Stimulated activated CD4-positive, alpha-beta T cell treated with anti-CD3 and anti-CD28 coated beads, Interleukin-4, amount 100 ng/mL, for 4 hours (primary cell): ENCODE results near the gene SEMA5B.

Experiments used
- DNase-seq, 2 experiments: peaks; one replicate each; pipeline ENCODE4 v3.0.0-alpha.2; 2020

SEMA5B gene

DNA sequence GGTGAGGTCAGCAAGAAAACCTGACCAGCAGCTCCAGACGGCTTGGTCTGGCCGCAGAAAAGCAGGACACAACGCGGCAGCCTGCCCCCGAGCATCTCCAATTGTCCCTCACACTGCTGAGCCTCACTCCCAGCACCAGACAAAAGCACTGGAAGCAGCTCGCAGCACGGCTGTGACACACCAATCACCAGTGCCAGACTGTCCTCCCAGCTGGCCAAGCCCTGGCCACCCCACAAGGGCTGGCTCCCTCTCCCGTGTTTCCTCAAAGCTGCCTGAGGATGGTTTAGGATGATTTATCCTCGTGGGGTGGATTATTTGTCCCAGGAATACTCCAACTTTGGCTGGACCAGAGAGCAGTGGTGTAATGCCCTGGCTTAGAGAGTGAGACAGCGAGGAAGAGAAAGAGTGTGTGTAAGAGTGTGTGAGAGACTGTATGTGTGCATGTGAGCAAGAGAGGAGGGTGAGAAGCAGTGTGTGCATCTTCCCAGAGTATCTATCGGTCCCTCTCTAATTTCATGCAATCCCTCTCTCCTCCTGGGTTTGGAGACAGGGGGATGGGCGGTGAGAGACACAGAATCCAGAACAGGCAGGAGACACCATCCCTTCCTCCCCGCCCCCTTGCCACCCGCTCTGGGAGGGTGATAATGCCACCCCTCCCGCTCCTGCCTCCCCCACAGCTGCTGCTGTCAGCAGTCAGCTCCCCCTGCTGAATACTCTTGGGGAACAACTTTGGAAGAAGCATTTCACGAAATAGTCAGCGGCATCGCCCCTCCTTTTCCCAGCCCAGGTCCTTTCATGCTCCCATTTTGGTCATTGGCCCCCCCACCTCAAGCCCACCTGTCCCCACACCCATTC lies 34.2 kb downstream of the SEMA5B start:
- DNase-seq, result no peak

DNA sequence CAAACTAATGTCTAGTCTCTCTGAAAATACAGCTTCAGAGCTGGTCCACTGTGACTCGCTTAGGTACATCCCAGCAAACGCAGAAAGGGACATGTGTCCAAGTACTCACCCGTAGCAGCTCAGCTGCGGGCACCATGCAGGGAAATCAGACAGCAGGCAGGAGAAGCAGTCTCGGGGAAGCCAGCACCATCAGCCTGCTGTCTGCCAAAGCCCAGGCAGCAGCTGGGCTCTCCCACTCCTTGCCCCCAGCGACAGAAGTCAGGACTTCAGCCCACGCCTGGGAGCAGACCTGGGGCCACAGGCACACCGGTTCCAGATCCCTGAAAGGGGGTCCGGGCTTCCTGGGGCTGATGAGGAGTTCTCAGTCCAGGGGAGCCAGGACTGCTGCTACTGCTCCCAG lies 34.9 kb downstream of the SEMA5B start:
- DNase-seq, result no peak

DNA sequence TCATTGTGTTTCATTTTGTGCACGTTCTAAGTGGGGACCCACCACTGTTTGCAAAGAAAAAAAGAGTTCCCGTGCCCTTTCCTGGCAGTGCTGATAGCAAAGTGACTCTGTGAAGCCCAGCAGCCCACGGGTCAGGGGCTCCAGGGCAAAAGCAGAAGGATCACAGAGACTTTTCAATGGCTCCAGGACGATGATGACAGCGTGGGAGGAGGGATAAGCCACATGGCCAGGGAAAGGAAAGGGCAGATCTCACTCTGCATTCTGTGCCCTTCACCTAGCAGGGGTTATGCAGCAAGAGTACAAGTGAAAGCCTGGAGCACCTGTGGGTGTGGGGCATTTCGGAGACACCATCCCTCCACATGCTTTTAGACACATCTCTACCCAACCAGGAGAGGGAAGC lies 35.4 kb downstream of the SEMA5B start:
- no peak for DNase-seq

DNA sequence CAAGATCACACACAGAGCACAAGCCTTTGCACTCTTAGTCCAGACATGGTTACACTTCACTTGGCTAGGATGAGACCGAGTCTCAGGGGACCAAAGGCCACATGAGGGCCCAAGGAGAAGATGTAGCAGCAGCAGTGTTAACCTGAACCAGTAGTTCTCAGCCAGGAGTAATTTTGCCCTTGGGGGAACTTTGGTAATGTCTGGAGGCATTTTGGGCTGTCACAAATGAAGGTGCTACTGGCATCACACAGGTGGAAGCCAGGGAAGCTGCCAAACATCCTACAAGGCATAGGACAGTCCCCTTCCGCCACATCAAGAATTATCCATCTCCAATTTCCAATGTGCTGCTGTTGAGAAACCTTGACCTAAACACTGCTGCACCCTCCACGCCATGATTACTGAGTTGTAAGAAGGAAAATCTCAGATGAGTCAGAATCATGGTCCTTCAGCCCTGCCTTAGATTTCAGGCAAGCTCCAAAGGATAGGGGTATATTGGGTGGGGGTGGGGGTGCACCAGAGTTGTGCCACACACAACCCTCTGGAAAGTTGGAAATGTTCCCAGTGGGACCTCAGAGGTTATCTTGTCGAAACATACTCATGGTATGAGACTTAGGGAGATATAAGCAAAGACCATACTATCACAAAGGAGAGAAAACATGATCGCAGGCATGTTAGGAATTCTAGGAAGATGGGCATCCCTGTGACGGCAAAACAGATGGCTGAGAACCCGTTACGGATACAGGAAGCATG lies 36.2 kb downstream of the SEMA5B start:
- DNase-seq, result no peak

DNA sequence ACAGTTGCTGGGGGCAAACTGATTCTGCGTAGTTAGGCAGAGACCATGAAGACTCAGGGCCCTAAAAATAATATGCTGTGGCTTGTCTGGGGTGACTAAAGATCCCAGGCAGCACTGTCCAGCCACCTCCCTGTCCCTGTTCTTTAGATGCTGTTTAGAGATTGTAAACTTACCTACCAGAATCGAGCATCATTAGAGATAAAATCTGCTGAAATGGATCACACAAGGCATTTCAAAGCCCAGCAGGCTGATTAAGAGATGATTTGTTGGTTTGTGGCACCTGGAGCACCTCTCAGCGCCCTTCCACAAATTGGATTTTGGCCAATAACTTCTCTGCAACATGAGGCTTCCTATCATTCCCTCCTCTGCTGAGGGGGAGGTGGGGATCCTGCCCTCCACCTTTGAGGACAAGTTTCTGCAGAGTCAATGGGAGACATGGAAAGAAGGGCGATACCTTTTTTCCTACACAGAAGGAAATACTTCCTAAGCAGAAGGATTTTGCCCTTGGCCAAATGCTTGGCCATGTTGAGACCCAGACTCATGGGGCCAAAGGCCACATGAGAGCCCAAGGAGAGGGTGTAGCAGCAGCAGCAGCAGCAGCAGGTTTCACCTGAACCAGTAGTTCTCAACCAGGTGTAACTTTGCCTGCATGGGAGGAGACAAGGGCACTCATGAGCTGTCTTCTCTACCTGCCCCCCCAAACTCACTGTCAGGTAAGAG lies 37.5 kb downstream of the SEMA5B start:
- no peak for DNase-seq

DNA sequence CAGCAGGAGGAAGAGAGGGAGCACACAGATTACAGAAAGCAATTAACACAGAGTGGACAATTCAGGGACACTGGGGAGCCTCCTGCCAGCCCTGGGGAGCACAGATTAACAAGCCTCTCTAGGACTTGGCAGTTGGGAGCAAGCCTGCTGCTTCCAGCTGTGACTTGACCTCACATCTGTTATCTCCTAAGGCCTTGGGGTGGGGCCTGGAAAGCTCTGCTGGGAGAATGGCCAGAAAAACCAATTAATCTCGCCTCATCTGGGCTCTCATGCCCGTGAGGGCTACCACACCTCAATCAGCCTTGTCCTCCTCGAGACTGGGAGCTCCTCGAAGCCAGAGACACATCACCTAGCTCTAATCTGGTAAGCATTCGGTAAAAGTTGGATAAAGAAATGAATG lies 39.1 kb downstream of the SEMA5B start:
- no peak for DNase-seq

DNA sequence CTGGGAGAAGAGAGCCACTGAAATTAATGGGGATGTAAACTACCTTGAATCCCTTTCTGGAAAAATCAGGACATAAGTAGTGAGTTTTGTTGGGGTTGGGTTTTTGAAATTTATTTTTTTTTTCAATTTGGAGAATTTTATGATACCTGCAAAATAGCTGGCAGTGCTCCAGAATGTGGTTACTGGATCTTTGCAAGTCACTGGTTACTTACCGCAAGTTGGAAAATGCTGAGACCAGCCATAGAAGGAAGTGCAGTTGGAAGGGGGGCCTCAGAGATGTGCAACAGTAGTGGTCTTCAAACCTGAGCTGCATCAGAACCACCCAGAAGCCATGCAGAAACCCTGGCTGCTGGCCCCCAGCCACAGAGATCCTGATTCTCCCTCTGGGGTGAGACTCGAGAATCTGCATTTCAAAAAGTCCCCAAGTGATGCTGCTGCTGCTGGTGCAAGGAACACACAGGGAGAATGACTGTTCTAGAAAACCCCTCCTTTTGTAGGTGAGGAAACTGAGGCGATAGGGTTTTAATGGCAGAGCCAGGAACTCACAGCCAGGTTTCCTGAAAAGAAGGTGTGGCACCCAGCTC lies 39.7 kb downstream of the SEMA5B start:
- no peak for DNase-seq

DNA sequence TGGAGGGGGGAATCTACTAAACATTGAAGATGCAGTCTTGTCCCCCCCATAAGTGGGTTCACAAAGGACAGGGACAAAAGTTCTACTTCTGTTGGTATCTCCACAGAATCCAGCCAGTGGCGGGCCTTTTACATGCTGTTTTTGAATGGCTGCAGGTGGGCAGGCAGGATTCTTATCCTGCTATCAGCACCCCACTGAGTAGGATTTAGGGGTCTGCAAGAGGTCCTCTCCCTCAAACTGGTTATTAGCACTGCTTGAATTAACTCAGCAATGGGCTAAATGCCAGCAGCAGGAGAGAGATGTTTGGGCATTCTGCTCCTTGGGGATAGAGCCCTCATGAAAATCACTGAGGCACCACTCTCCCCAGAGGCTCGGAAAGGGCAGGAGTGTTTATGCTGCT lies 40.3 kb downstream of the SEMA5B start:
- DNase-seq, result no peak

DNA sequence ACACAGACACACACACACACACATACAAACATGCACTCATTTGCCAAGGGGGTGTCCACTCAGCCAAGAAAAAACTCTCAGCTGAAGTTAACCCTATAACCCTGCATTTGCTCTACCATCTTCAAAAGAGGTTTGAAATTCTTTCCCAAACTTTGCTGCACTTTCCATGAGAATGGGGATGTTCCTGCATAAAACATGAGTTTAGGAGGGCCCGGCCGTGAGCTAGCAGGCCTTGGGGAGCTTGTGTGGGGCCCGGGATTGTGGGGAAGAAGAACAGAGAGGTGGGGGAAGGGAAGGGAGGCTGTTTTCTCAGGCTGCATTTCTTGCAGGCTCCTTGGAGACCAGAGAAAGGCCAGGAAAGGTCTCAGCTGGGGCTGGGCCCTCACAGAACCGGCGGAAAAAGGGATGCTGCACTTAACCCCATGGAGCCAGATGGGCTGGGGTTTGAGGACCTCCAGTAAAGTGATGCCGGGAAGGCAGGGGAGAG lies 40.8 kb downstream of the SEMA5B start:
- DNase-seq, result no peak

DNA sequence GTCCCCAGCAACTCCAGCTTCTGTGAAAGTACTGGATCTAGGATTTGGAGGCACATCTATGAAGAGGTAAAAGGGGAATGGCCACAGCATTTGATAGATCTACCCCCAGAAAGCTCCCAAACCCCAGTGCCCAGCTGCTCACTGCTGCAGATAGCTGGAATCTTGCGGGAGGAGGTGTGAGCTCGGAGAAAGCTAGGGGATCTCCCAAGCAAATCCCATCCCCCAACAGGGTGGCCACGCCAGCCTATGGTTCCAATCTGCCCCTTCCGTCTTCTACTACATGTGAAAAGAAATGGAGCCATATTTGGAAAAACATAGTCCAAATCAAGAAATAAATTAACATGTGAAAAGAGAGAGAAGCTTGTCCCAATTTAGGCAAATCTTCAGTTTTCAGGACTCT lies 42.0 kb downstream of the SEMA5B start:
- DNase-seq, result no peak

DNA sequence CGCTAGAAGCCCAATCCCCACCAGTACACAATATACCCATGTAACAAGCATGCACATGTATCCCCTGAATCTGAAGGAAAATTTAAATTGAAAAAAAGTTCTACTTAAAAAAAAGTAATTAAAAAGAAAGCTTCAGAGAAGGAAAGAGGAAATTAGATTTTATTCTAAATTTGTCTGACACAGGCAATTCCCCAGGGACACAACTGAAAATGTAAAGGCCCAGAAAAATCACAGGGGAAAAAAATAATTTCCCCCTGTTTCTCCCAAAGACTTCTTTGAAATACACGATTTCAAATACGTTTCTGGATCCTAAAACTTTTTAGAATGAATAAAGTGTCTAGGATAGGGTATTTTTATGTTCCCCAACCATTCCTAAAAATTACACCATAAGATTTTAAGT lies 42.9 kb downstream of the SEMA5B start:
- DNase-seq, result no peak

DNA sequence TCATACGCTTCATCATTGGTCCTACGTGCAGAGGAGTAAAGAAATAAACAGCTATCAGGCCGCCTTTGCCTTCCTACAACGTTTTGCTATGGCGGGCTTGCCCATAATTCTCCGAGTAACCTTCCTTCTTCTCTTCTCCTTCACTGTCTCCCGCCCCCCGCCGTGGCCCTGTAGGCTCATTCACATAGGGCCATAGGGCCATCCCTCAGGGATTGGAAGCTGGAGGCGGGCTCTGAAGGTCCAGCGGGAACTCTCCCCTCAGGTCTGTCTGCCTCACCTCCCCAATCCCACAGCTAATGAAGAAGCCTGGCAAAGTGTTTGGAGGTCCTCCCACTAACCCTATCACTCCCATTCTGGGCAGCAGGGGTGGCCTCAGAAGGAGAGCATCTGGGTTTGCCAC lies 43.6 kb downstream of the SEMA5B start:
- DNase-seq, result no peak

DNA sequence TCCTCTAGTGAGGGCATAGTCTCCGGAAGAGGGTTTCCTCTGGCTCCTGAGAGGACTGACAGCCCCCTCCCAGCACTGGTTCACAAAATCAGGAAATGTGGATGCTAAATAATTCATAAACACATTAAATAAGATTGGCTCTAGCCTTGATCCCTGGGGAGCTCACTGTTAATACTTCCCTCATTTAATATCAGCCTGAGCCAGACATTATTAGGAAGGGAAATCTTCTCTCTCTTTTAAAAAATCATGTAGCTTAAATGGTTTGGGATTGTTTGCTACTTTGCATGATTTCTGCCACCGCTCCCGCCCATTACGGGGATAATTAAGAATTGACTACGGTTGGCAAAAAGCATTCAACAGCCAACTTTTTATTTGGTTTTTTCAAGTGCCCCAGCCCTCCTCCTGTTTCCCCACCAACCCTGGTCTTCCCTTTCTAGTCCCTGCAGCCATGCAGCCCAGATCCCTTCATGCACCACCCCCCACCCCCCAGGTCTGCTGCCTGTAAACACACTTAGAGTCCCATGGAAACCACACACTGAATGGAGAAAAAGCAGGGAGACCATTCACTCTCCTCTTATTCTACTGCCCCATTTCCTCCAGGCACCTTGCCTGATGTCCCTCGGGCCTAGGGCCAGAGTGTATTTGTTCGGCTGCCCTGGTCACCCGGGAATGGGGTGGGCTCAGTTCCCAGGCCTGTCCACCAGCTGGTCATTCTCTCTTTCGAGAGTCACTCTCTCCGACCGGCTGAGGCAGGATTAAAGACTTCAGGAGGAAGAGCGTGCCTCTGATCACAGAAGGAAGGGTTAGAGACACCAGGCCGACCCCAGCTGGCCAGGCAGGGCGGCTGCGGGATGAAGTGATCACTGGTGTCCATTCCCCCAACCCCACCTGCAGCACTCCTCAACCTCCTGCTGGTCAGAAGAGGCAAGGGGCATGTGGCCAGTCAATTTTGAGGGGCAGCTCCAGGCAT lies 45.1 kb downstream of the SEMA5B start:
- DNase-seq, result no peak

DNA sequence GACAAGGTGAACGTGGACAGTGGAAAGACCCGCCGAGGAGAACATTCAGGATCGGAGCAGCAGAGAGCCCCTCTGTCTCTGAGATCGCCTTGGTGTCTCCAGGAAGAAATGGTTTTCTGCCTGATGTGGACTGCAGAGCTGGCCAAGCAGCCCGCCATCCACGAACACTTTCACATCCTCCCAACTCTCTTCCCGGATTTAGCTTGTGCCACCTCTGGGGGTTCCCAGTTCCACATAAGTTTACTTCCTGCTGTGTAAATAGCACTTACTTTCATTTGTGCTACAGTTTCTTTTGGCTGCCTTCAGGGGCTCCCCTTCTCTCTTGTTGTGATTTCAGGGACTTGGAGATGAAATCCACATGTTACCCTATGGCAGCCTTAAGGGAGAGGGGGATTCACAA lies 48.4 kb downstream of the SEMA5B start:
- DNase-seq, result no peak

DNA sequence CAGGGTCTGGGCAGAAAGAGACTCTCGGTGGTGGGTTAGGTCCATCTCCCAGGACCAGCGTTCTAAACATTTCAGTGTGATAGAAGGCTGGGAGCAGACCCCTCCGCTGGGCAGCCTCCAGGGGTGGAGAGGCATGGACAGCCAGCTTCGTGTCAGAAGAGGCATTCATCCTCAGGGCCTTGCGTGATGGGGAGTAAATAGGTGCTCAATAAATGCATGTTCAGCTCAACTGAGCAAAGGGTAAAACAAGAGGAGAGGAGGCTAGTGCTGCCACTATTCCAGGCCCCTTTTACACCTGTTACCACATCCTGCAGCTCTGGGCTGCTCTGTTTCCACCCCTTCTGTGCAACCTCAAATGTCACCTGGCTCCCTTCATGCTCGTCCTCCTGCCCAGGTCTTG lies 49.0 kb downstream of the SEMA5B start:
- DNase-seq, result no peak

DNA sequence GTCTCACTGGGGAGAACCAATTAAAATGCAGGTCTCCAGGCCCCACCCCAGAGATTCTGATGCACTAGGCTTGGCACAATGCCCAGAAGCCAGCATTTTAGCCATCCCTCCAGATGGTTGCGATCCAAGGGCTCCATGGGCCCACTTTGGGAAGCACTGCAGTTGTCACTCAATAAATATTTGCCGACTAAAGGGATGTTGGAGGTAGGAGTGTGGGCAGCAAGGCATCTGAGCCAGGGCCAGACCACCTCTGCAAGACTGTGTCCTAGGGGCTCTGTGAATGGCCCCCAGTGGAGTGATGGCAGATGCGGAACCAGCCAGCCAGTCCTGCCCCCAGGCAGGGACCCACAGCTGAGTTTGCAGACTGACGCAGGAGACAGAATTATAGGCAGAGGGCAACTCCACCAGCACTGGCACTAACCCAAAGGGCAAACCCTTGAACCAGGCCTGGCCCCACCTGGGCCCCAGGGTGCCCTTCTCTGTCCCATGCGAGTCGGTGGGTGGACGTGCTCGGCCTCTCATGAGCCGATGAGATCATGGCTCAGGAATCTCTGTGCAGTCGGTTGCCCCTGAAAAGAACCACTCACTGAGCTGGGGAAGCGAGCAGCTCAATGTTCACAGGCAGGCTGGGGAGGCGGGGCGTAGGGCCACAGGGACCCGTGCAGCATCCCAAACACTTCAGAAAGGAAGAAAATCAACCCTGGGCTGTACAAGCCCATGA lies 49.7 kb downstream of the SEMA5B start:
- DNase-seq, result no peak

DNA sequence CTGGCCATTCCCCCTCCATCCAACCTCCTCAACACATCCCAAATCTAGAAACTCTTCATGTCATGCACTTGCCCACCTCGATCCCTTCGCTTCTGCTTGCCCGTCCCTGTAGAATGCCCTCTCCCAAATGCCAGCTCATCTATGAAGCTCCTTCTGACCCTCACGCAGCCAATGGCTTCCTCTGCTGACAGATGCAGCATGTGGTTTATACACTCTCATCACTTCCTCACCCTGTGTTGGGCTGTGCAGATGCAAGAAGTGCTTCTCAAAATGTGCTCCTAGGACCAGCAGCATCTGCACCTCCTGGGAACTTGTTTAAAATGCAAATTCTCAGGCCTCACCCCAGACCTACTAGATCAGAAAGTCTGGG lies 51.7 kb downstream of the SEMA5B start:
- DNase-seq, result no peak

DNA sequence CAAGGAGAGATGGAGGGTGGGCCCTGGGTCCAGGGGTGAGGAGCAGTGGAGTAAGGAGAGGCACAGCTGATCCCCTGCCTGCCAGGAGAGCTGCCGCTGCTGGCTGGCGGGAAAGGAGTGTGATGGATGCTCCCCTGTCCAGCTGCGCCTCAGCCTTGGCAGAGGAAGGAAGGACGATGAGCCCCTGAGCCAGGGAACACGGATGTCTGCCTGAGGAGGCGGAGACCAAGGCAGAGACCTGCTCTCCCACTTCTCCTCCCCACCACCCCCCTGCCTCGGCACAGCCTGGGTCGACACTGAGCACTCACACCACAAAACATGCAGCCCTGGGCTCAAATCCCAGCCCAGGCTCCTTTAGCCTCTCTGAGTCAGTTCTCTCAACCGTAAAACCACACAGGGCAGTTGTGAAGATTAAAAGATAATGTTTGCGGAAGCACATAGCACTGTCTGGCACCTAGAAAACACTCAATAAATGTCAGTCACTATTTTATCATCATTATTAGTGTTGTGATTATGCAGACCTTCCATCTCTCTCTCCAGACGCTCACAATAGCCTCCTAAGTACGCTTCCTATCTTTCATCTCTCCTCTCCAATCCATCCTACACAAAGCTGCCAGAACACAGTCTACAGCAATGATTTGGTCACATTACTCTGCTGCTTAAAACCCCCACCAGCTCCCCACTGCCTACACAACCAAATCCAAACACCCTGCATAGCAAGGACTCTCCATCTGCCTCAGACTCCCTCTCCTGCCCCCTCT lies 52.2 kb downstream of the SEMA5B start:
- DNase-seq, result no peak

DNA sequence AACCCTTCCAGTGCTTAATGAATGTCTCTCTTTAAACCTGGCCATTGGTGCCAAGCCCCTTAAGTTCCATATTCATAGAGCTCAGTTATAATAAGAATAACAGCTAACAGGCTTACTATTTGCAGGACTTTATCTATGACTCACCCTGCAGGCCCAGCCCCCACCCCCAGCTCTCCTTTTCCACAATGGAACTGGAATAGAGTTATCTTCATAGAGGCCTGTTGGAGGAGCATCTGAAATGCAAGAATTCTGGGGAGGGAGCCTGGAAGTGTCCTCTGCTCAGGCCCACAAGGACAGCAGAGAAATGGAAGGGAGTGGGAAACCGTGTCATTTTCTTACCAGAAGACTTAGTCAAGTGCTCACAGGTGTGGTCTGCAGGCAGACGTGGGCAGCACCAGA lies 52.8 kb downstream of the SEMA5B start:
- DNase-seq, result no peak

DNA sequence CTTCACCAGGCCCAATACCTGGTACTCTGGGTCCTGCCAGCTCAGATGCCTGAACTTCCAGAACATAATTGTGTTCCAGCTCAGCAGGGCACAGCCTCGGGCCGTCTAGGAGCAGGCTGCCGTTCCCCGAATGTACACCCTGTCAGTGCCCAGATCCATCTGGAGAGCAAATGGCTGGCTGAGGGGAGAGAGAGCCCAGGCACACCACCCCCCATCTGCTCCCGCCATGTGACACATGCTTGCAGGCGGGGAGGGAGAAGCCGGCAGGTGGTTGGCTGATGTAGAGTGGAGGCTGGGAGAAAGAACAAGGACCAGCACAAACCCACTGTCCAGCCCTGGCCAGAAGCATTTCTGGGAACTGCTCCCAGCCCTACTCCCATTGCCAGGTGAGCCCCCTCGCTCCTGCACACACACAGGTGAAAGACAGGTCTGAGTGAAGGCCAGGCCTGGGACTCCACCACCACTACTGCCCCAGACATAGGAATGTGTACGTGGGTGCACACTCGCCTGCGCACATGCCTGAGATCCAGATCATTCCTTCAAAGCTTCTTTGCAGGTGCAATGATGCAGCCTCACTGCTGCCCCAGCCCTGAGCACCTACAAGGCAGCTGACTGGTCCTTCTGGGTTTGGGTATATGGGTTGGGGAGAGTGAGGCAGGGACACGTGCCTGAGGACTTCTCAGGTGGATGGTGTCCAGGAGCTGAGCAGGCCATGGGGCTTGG lies 53.5 kb downstream of the SEMA5B start:
- no peak for DNase-seq
